ENCODE data around the gene LMO2.

The LMO2 gene

DNA sequence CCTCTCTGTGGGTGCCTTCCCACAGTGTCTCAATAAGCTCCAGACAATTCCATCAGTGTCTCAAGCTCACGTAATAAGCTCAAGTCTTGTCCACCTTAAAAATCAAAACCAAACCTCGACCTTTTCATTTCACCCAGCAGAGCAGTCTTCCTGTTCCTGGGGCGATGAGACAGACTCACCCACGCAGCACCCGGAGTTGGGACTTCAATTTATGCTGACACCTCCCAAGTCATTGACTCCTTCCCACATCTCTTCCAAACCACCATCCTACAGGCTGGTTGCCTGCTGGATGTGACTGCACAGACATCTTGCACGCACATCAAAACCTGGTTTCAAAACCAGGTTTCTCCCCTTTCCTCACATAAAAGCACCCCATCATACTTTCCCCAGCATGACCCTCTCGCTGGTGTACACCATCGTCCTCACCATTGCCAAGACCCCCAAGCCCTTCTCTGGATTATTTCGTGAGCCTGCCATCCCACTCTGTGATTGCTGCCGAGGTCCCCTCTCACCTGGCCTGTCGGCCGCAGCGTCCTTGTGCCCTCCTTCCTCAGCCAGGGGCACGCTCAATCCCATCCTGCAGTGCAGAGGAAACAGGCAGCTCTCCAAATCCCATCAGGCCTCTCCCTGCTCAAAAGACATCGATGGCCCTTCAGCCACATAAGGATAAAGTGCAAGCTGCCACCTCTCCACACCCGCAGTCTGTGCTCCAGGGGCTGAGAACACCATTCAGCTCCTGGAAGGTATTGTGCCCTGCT lies 72.4 kb downstream of the LMO2 start:
- DNase-seq (ENCODE audit: low read depth) = no peak
